Measurements from ENCODE around the gene SIRPG. TPM values are rescaled to one million over a fixed set of nuclear protein-coding genes. Genes with fewer than 3 reads are reported as not detected.

SIRPG gene
- total and polyA plus RNA-seq, 2 of the 13 experiments (the other 11 are each of a cell fraction or from before 2014, with no cell fraction given) = not detected

- Histone ChIP-seq H3K4me2 (ENCODE audit: low read depth, low read length) (no peak overlapping the region), H4K20me1 (ENCODE audit: insufficient read depth, low read length) (no peaks in the 10 kb centered on the region), H3K9me3 (ENCODE audit: low read length) (no peaks in the 10 kb centered on the region), H3K79me2 (ENCODE audit: insufficient read depth, low read length) (no peaks in the 10 kb centered on the region), H3K4me3 (replicated peaks in 1 of 3; ENCODE audit: insufficient read depth in 1 of 3, low read depth in 2 of 3, low read length in 3 of 3) (no peak overlapping the region), H3K27me3 (ENCODE audit: control insufficient read depth in 1 of 2, insufficient read depth in 2 of 2, low read length in 2 of 2) (peaks cover 0 to 6% of the 10 kb centered on the region in 2 experiments; a peak in 2 of 5 replicates), H3K9ac (ENCODE audit: insufficient read depth, low read depth, low read length) (no peak overlapping the region), H3K4me1 (ENCODE audit: insufficient read depth, low read length) (peaks cover 9% of the 10 kb centered on the region), H3K27ac (ENCODE audit: extremely low read length, insufficient read depth, low read length) (no peak overlapping the region), H3K36me3 (replicated peaks in 1 of 2; ENCODE audit: control insufficient read depth in 1 of 2, insufficient read depth in 2 of 2, low read length in 2 of 2) (no peaks in the 10 kb centered on the region), H2AFZ (ENCODE audit: low read length) (no peak overlapping the region)
- FAIRE-seq (no peak), DNase-seq (ENCODE audit: low spot score) (no peak), ATAC-seq (no peak)
- ChIA-PET CTCF (ENCODE audit: low intra/inter-chr PET ratio, low total read pairs) (no interaction called here), POLR2A (no interaction called here)
- TF ChIP-seq ZNF530 (CRISPR knock-in tag; IDR thresholded peaks at IDR 0.05; ENCODE audit: low read depth) (no peak), ZNF629 (CRISPR knock-in tag; conservative IDR thresholded peaks at IDR 0.05) (0 out of 2 replicates have a peak, but pooled peaks have one; percentile 53)
- intact Hi-C loops (cut with micrococcal nuclease; ENCODE audit: unreplicated experiment) (no loop called here), in situ Hi-C loops (cut with HindIII; ENCODE audit: extremely low pct_ligation_motif_present, low pct_unique_long_range_greater_than_20kb) (no loop called here)
- 30% methylated on average over 5 of the region's 5 CpGs for WGBS (ENCODE audit: low lambda C conversion rate)
- no TSS peak for BruUV-seq (replicated peaks)
Measured at GRCh38 chr20:1630186-1630585, 27.4 kb downstream of the SIRPG start.

DNA sequence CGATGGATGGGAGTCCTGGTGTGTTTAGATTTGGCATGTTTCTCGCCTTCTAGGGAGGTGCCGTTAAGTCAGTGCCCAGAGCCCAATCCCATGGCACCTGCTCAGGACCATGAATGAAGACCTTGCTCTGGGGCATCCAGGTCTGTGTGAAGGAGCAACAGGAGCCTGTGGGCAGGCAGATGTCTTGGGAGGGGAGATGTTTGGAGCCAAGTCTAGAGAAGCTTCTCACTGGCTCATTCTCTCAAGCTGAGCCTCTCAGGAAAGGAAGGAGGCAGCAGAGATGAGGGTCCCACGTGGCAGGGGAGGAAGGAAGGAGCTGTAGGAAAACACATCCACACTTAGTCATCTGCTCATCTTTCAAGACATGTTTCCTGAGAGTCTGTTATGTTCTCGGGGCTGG is 28.3 kb downstream of the SIRPG start:
- FAIRE-seq (no peak), DNase-seq (ENCODE audit: low spot score) (no peak), ATAC-seq (no peak)
- in situ Hi-C loops (cut with HindIII; ENCODE audit: extremely low pct_ligation_motif_present, low pct_unique_long_range_greater_than_20kb) = no loop called here
- Histone ChIP-seq H3K9ac (ENCODE audit: insufficient read depth, low read depth, low read length) (no peak overlapping the region), H3K27ac (ENCODE audit: extremely low read length, insufficient read depth, low read length) (no peak overlapping the region), H2AFZ (ENCODE audit: low read length) (no peak overlapping the region), H3K4me2 (ENCODE audit: low read depth, low read length) (no peak overlapping the region), H3K79me2 (ENCODE audit: insufficient read depth, low read length) (no peaks in the 10 kb centered on the region), H3K27me3 (ENCODE audit: control insufficient read depth in 1 of 2, insufficient read depth in 2 of 2, low read length in 2 of 2) (peaks cover 0 to 6% of the 10 kb centered on the region in 2 experiments; a peak in 2 of 5 replicates), H4K20me1 (ENCODE audit: insufficient read depth, low read length) (no peaks in the 10 kb centered on the region), H3K36me3 (replicated peaks in 1 of 2; ENCODE audit: control insufficient read depth in 1 of 2, insufficient read depth in 2 of 2, low read length in 2 of 2) (no peaks in the 10 kb centered on the region), H3K4me1 (ENCODE audit: insufficient read depth, low read length) (peaks cover 8% of the 10 kb centered on the region), H3K9me3 (ENCODE audit: low read length) (no peaks in the 10 kb centered on the region), H3K4me3 (replicated peaks in 1 of 3; ENCODE audit: insufficient read depth in 1 of 3, low read depth in 2 of 3, low read length in 3 of 3) (no peak overlapping the region)
- TF ChIP-seq ELF3 (CRISPR knock-in tag; IDR thresholded peaks at IDR 0.05) (no peak), SRSF1 (optimal IDR thresholded peaks at IDR 0.05; ENCODE audit: low read depth, low read length) (no peak), SUZ12 (IDR thresholded peaks at IDR 0.05; ENCODE audit: low read depth, low read length) (no peak), ZNF75D (CRISPR knock-in tag; IDR thresholded peaks at IDR 0.05; ENCODE audit: borderline replicate concordance) (no peak), GTF2F1 (IDR thresholded peaks at IDR 0.05; ENCODE audit: low read length) (no peak), PHF20 (CRISPR knock-in tag; IDR thresholded peaks at IDR 0.05) (no peak), ZNF7 (CRISPR knock-in tag; IDR thresholded peaks at IDR 0.05) (no peak), FOXK2 (IDR thresholded peaks at IDR 0.05) (no peak), YY1 (IDR thresholded peaks at IDR 0.05; ENCODE audit: insufficient read depth, insufficient replicate concordance, low read depth, low read length) (no peak), JARID2 (CRISPR knock-in tag; IDR thresholded peaks at IDR 0.05; ENCODE audit: insufficient replicate concordance) (no peak), BRCA1 (CRISPR knock-in tag; IDR thresholded peaks at IDR 0.05) (no peak), ZFP36L2 (CRISPR knock-in tag; IDR thresholded peaks at IDR 0.05) (no peak)
- TF ChIP-seq, protein P1, sequence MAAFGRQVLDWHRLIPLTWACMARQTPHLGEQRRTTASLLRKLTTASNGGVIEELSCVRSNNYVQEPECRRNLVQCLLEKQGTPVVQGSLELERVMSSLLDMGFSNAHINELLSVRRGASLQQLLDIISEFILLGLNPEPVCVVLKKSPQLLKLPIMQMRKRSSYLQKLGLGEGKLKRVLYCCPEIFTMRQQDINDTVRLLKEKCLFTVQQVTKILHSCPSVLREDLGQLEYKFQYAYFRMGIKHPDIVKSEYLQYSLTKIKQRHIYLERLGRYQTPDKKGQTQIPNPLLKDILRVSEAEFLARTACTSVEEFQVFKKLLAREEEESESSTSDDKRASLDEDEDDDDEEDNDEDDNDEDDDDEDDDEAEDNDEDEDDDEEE (CRISPR knock-in tag; IDR thresholded peaks at IDR 0.05) = no peak
- TF ChIP-seq, protein P2, sequence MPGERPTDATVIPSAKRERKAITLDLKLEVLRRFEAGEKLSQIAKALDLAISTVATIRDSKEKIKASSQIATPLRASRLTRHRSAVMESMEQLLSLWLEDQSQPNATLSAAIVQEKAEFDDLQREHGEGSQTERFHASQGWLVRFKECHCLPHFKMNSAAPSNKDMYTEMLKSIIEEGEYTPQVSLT (CRISPR knock-in tag; IDR thresholded peaks at IDR 0.05; ENCODE audit: borderline replicate concordance, low read depth) = no peak
- TF ChIP-seq, protein P3, sequence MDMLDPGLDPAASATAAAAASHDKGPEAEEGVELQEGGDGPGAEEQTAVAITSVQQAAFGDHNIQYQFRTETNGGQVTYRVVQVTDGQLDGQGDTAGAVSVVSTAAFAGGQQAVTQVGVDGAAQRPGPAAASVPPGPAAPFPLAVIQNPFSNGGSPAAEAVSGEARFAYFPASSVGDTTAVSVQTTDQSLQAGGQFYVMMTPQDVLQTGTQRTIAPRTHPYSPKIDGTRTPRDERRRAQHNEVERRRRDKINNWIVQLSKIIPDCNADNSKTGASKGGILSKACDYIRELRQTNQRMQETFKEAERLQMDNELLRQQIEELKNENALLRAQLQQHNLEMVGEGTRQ (IDR thresholded peaks at IDR 0.05; ENCODE audit: low read depth, low read length) = no peak
- TF ChIP-seq, protein P3 (CRISPR knock-in tag; IDR thresholded peaks at IDR 0.05; ENCODE audit: borderline replicate concordance) = no peak
- BruUV-seq (replicated peaks) = no TSS peak
- 22% methylated on average over 5 of the region's 5 CpGs for WGBS (ENCODE audit: low lambda C conversion rate)
- intact Hi-C loops (cut with micrococcal nuclease; ENCODE audit: unreplicated experiment) = no loop called here
- ChIA-PET POLR2A (no interaction called here), CTCF (ENCODE audit: low intra/inter-chr PET ratio, low total read pairs) (no interaction called here)
